HepG2 (cell line): ENCODE results near the gene HNRNPA0. TPM values are rescaled to one million over a fixed set of nuclear protein-coding genes. Genes with fewer than 3 reads are reported as not detected.

Experiments
- ATAC-seq: fragments of 200-7000 bp; cut with Tn5 transposase; 3 replicates; pipeline ENCODE4 v1.9.1; 2020; ENCODE audit warnings: mild to moderate bottlenecking, moderate library complexity
- BruUV-seq: library from RNA; stranded (reverse); fragments of 400-500 nt; replicated peaks from 2 replicates; lab custom pipeline; 2021; lab: Mats Ljungman, UMichigan
- CTCF ChIA-PET: fragments of 300-600 bp; formaldehyde crosslinking; extraction: SDS; loops from one replicate; lab custom pipeline; 2021; ENCODE audit warnings: low total read pairs, inconsistent platforms, low intra/inter-chr PET ratio; lab: Yijun Ruan, JAX
- POLR2A ChIA-PET: fragments of 350-600 bp; sonication (Branson Sonifier 250); formaldehyde crosslinking; loops from one replicate; lab custom pipeline; 2020; ENCODE audit warnings: antibody characterized with exemption, inconsistent platforms; lab: Yijun Ruan, JAX
- DNase-seq: peaks from one replicate; pipeline ENCODE4 v3.0.0-alpha.2; 2015; ENCODE audit warnings: low spot score
- FAIRE-seq: peaks from 3 replicates; lab custom pipeline; 2011; peaks lifted over from hg19 to GRCh38; lab: Jason Lieb, UNC
- H2AFZ ChIP-seq: one replicate; pipeline ENCODE4 v1.6.1; 2011; ENCODE audit warnings: low read length, inconsistent platforms
- H3K27ac ChIP-seq: fragments of 300-600 bp; 3 replicates; pipeline ENCODE4 v1.8.0; 2011; ENCODE audit warnings: mixed run types, mild to moderate bottlenecking, mixed read lengths, low read length, inconsistent platforms; ENCODE audit not compliant: insufficient read depth; ENCODE audit errors: extremely low read length
- H3K27me3 ChIP-seq, 2 experiments: fragments of 200-600 bp in 1 of 2; 2 replicates in 1 of 2; 3 replicates in 1 of 2; pipeline versions ENCODE4 v1.6.0 to v1.8.0; 2011; ENCODE audit warnings: low read length in 2 of 2, mild to moderate bottlenecking in 2 of 2, moderate library complexity in 2 of 2, inconsistent platforms in 1 of 2; ENCODE audit not compliant: insufficient read depth in 2 of 2, control insufficient read depth in 1 of 2
- H3K36me3 ChIP-seq, 2 experiments: fragments of 200-600 bp in 1 of 2; replicated peaks in 1 of 2; 2 replicates in 1 of 2; 3 replicates in 1 of 2; pipeline versions ENCODE4 v1.5.1 to v1.8.0; 2011; ENCODE audit warnings: low read length in 2 of 2, inconsistent platforms in 1 of 2; ENCODE audit not compliant: insufficient read depth in 2 of 2, control insufficient read depth in 1 of 2
- H3K4me1 ChIP-seq: 2 replicates; pipeline ENCODE4 v1.5.1; 2012; ENCODE audit warnings: low read length, inconsistent platforms; ENCODE audit not compliant: insufficient read depth
- H3K4me2 ChIP-seq: 2 replicates; pipeline ENCODE4 v1.6.0; 2011; ENCODE audit warnings: low read depth, low read length, inconsistent platforms
- H3K4me3 ChIP-seq, 3 experiments: fragments of 200-600 bp in 1 of 3; sonication (generic), shearing (Covaris generic) in 1 of 3; replicated peaks in 1 of 3; 2 replicates each; pipeline ENCODE4 v1.5.1; 2011 to 2016; ENCODE audit warnings: low read length in 3 of 3, inconsistent platforms in 2 of 3, low read depth in 2 of 3, mild to moderate bottlenecking in 2 of 3, control low read depth in 1 of 3, mixed read lengths in 1 of 3; ENCODE audit not compliant: insufficient read depth in 1 of 3
- H3K79me2 ChIP-seq: one replicate; pipeline ENCODE4 v1.6.1; 2011; ENCODE audit warnings: low read length, inconsistent platforms; ENCODE audit not compliant: insufficient read depth
- H3K9ac ChIP-seq: 2 replicates; pipeline ENCODE4 v1.6.0; 2011; ENCODE audit warnings: mild to moderate bottlenecking, low read depth, low read length, inconsistent platforms; ENCODE audit not compliant: insufficient read depth
- H3K9me3 ChIP-seq: 2 replicates; pipeline ENCODE4 v1.5.1; 2012; ENCODE audit warnings: mild to moderate bottlenecking, low read length
- H4K20me1 ChIP-seq: 2 replicates; pipeline ENCODE4 v1.6.0; 2011; ENCODE audit warnings: inconsistent platforms, mild to moderate bottlenecking, low read length, moderate library complexity; ENCODE audit not compliant: insufficient read depth
- ETV5 ChIP-seq: IDR thresholded peaks from 2 replicates; pipeline ENCODE4 v1.6.1; 2018; ENCODE audit warnings: missing biosample characterization, missing genetic modification reagents, inconsistent platforms, borderline replicate concordance
- HNF4A ChIP-seq: sonication (generic); formaldehyde crosslinking; IDR thresholded peaks from 2 replicates; pipeline ENCODE4 v1.4.0; 2020; ENCODE audit warnings: missing genetic modification reagents
- HNRNPLL ChIP-seq: fragments of 200-400 bp; formaldehyde crosslinking; IDR thresholded peaks from 2 replicates; pipeline ENCODE4 v1.6.1; 2017; ENCODE audit warnings: mild to moderate bottlenecking, low read depth, low read length; ENCODE audit not compliant: poor library complexity, severe bottlenecking
- NKX3-1 ChIP-seq: sonication (generic); formaldehyde crosslinking; IDR thresholded peaks from 2 replicates; pipeline ENCODE4 v1.5.0; 2020; ENCODE audit warnings: missing genetic modification reagents
- RAD51 ChIP-seq: fragments of 450-650 bp; IDR thresholded peaks from 2 replicates; pipeline ENCODE4 v1.6.1; 2016; ENCODE audit warnings: borderline replicate concordance
- SOX5 ChIP-seq: IDR thresholded peaks from 2 replicates; pipeline ENCODE4 v1.6.1; 2016; ENCODE audit warnings: borderline replicate concordance
- WGBS: methylation state at CpG from one replicate; pipeline ENCODE4 v1.1.6; 2017; ENCODE audit warnings: low lambda C conversion rate; 5-methylcytosine and 5-hydroxymethylcytosine counted together
- in situ Hi-C: cut with HindIII; loops from 2 replicates; pipeline ENCODE4 v1.10.0; 2017; ENCODE audit warnings: low pct_unique_long_range_greater_than_20kb; ENCODE audit not compliant: extremely low pct_ligation_motif_present
- intact Hi-C: fragments of 100-400 bp; cut with micrococcal nuclease; formaldehyde crosslinking; loops from one replicate; pipeline ENCODE4 v1.10.0; 2022; ENCODE audit not compliant: unreplicated experiment
- polyA plus RNA-seq, 8 experiments: library from polyadenylated mRNA; depleted of rRNA in 3 of 8; stranded (reverse) in 7 of 8; unstranded in 1 of 8; fragments of >200 nt; fragmentation: Illumina TruSeq in 4 of 8; extraction: Trizol in 4 of 8; gene quantifications; 2 replicates each; pipeline versions ENCODE4 v1.2.1 to v1.2.3, GENCODE V29; 2011 to 2016; ENCODE audit warnings: low read depth in 4 of 8, missing spikeins in 1 of 8, mixed read lengths in 1 of 8; ENCODE audit not compliant: insufficient read depth in 1 of 8
- total RNA-seq, 5 experiments: library from RNA; depleted of rRNA; stranded (reverse); fragments of >200 nt; fragmentation: Illumina TruSeq; extraction: Trizol; gene quantifications; 2 replicates each; pipeline ENCODE4 v1.2.3, GENCODE V29; 2016; ENCODE audit warnings: low read depth in 1 of 5
- TF ChIP-seq, protein P1 (sequence below): sonication (generic); formaldehyde crosslinking; IDR thresholded peaks from 2 replicates; pipeline ENCODE4 v1.9.0; 2021; ENCODE audit warnings: missing genetic modification reagents, borderline replicate concordance
- TF ChIP-seq, protein P2 (sequence below): sonication (generic); formaldehyde crosslinking; IDR thresholded peaks from one replicate; pipeline ENCODE4 v1.5.1; 2020; ENCODE audit warnings: mild to moderate bottlenecking, missing genetic modification reagents; ENCODE audit errors: not compliant biosample characterization

The HNRNPA0 gene
- total and polyA plus RNA-seq, 2 of the 13 experiments (the other 11 are each of a cell fraction or from before 2014, with no cell fraction given) = 9.0 to 12.9 TPM

DNA sequence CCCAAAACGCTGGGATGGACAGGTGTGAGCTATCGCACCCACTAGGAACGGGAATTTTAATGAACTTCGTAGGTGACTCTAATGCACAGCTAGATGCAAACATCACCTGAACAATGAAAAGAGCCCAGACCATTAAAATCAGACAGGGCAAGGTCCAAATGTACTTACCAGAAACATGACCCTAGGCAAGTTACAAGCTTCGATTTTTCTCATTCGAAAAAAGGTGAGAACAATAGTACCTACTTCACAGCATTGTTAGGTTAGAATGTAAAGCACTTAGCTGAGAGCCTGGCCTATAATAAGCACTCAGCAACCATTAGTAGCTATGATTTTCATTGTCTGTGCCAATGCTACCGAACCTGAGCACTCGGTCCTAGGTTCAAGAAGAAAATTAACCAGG lies 12.4 kb downstream of the HNRNPA0 start:
- in situ Hi-C loops = no loop called here
- CTCF ChIA-PET = interaction anchor here (2.7 to 3.2 kb wide), 2 partner anchors 82 to 111 kb away, joined by 18 to 37 read pairs; no protein-coding TSS in a partner anchor
- H2AFZ ChIP-seq = no peak overlapping the region
- TF ChIP-seq HNF4A (peak; percentile 29; the same call in 1 of the 2 replicates), NKX3-1 (CRISPR knock-in tag) (no peak), ETV5 (no peak), RAD51 (no peak), HNRNPLL (no peak), SOX5 (CRISPR knock-in tag) (peak; percentile 84)
- TF ChIP-seq, protein P1, sequence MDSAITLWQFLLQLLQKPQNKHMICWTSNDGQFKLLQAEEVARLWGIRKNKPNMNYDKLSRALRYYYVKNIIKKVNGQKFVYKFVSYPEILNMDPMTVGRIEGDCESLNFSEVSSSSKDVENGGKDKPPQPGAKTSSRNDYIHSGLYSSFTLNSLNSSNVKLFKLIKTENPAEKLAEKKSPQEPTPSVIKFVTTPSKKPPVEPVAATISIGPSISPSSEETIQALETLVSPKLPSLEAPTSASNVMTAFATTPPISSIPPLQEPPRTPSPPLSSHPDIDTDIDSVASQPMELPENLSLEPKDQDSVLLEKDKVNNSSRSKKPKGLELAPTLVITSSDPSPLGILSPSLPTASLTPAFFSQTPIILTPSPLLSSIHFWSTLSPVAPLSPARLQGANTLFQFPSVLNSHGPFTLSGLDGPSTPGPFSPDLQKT = no peak
- TF ChIP-seq, protein P2, sequence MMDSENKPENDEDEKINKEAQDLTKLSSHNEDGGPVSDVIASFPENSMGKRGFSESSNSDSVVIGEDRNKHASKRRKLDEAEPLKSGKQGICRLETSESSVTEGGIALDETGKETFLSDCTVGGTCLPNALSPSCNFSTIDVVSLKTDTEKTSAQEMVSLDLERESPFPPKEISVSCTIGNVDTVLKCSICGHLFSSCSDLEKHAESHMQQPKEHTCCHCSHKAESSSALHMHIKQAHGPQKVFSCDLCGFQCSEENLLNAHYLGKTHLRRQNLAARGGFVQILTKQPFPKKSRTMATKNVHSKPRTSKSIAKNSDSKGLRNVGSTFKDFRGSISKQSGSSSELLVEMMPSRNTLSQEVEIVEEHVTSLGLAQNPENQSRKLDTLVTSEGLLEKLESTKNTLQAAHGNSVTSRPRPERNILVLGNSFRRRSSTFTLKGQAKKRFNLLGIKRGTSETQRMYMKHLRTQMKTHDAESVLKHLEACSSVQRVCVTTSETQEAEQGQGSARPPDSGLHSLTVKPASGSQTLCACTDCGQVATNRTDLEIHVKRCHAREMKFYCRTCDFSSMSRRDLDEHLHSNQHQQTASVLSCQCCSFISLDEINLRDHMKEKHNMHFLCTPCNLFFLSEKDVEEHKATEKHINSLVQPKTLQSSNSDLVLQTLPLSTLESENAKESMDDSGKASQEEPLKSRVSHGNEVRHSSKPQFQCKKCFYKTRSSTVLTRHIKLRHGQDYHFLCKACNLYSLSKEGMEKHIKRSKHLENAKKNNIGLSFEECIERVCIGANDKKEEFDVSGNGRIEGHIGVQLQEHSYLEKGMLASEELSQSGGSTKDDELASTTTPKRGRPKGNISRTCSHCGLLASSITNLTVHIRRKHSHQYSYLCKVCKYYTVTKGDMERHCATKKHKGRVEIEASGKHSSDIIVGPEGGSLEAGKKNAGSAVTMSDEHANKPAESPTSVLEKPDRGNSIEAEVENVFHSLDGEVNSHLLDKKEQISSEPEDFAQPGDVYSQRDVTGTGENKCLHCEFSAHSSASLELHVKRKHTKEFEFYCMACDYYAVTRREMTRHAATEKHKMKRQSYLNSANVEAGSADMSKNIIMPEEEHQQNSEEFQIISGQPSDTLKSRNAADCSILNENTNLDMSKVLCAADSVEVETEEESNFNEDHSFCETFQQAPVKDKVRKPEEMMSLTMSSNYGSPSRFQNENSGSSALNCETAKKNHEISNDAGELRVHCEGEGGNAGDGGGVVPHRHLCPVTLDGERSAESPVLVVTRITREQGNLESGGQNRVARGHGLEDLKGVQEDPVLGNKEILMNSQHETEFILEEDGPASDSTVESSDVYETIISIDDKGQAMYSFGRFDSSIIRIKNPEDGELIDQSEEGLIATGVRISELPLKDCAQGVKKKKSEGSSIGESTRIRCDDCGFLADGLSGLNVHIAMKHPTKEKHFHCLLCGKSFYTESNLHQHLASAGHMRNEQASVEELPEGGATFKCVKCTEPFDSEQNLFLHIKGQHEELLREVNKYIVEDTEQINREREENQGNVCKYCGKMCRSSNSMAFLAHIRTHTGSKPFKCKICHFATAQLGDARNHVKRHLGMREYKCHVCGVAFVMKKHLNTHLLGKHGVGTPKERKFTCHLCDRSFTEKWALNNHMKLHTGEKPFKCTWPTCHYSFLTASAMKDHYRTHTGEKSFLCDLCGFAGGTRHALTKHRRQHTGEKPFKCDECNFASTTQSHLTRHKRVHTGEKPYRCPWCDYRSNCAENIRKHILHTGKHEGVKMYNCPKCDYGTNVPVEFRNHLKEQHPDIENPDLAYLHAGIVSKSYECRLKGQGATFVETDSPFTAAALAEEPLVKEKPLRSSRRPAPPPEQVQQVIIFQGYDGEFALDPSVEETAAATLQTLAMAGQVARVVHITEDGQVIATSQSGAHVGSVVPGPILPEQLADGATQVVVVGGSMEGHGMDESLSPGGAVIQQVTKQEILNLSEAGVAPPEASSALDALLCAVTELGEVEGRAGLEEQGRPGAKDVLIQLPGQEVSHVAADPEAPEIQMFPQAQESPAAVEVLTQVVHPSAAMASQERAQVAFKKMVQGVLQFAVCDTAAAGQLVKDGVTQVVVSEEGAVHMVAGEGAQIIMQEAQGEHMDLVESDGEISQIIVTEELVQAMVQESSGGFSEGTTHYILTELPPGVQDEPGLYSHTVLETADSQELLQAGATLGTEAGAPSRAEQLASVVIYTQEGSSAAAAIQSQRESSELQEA (CRISPR knock-in tag) = no peak

More for the DNA sequence above, 12.4 kb downstream of the HNRNPA0 start:
- BruUV-seq = no TSS peak
- 11% methylated on average over 8 of the region's 8 CpGs for WGBS
- H3K79me2 ChIP-seq = no peaks in the 10 kb centered on the region
- no peak overlapping the region for H3K4me2 ChIP-seq
- H3K36me3 ChIP-seq = no peaks in the 10 kb centered on the region
- no peaks in the 10 kb centered on the region for H3K9me3 ChIP-seq
- FAIRE-seq = no peak
- no peak overlapping the region for H3K27ac ChIP-seq
- DNase-seq = peak; percentile 21
- H3K4me3 ChIP-seq = no peak overlapping the region
- intact Hi-C loops = no loop called here
- POLR2A ChIA-PET = interaction anchor here (1.4 kb wide), 1 partner anchor 10 kb away, joined by 4 read pairs; no protein-coding TSS in a partner anchor
- H3K27me3 ChIP-seq = peaks cover 0 to 3% of the 10 kb centered on the region in 2 experiments; a peak in 1 of 5 replicates
- peaks cover 19% of the 10 kb centered on the region for H3K4me1 ChIP-seq
- peak; percentile 64 for ATAC-seq
- no peak overlapping the region for H3K9ac ChIP-seq
- H4K20me1 ChIP-seq = no peaks in the 10 kb centered on the region
